ENCODE data around the gene RMND5B. TPM values are rescaled to one million over a fixed set of nuclear protein-coding genes. Genes with fewer than 3 reads are reported as not detected.
"Not testable (repeated sequence)": the region's sequence is repeated elsewhere in the genome, so short reads cannot be mapped to it uniquely, and the experiment has no call there.

Gene RMND5B
- total RNA-seq, 1 experiment from 2014 or later: 37.0 TPM

DNA sequence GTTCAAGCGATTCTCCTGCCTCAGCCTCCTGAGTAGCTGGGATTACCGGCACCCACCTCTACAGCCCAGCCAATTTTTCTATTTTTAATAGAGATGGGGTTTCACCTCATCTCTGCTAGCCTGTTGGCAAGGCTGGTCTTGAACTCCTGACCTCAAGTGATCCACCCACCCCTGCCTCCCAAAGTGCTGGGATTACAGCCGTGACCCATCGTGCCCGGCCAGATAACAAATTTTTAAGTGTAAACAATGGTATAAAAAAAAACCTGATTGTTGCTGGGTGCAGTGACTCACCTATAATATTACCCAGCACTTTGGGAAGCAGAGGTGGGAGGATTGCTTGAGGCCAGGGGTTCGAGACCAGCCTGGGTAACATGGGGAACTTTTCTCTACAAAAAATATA lies 45.5 kb upstream of the RMND5B start:
- ChIA-PET CTCF (no interaction called here), POLR2A (ENCODE audit: low non-redundant PET) (no interaction called here)
- intact Hi-C loops (cut with micrococcal nuclease; ENCODE audit: unreplicated experiment): no loop called here
- Histone ChIP-seq H3K4me3 (ENCODE audit: low read depth, low read length, poor library complexity, severe bottlenecking) (no peak overlapping the region), H3K36me3 (ENCODE audit: insufficient read depth, low read length, poor library complexity, severe bottlenecking) (no peaks in the 10 kb centered on the region), H3K27me3 (replicated peaks; ENCODE audit: insufficient read depth, low read depth, low read length, poor library complexity) (no peaks in the 10 kb centered on the region), H3K4me1 (ENCODE audit: insufficient read depth, low read length, poor library complexity, severe bottlenecking) (no peaks in the 10 kb centered on the region), H3K27ac (ENCODE audit: low read depth, low read length, poor library complexity, severe bottlenecking) (no peak overlapping the region), H3K9me3 (ENCODE audit: low read depth, low read length, poor library complexity, severe bottlenecking) (no peaks in the 10 kb centered on the region)
- no peak for TF ChIP-seq EZH2 (IDR thresholded peaks at IDR 0.05; ENCODE audit: borderline replicate concordance, low read depth, low read length, poor library complexity, severe bottlenecking)
- TF ChIP-seq, protein P1, sequence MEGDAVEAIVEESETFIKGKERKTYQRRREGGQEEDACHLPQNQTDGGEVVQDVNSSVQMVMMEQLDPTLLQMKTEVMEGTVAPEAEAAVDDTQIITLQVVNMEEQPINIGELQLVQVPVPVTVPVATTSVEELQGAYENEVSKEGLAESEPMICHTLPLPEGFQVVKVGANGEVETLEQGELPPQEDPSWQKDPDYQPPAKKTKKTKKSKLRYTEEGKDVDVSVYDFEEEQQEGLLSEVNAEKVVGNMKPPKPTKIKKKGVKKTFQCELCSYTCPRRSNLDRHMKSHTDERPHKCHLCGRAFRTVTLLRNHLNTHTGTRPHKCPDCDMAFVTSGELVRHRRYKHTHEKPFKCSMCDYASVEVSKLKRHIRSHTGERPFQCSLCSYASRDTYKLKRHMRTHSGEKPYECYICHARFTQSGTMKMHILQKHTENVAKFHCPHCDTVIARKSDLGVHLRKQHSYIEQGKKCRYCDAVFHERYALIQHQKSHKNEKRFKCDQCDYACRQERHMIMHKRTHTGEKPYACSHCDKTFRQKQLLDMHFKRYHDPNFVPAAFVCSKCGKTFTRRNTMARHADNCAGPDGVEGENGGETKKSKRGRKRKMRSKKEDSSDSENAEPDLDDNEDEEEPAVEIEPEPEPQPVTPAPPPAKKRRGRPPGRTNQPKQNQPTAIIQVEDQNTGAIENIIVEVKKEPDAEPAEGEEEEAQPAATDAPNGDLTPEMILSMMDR (conservative IDR thresholded peaks at IDR 0.05; ENCODE audit: low read depth, low read length): no peak
- no peak for DNase-seq (ENCODE audit: low spot score)
- BruUV-seq (replicated peaks): no TSS peak

DNA sequence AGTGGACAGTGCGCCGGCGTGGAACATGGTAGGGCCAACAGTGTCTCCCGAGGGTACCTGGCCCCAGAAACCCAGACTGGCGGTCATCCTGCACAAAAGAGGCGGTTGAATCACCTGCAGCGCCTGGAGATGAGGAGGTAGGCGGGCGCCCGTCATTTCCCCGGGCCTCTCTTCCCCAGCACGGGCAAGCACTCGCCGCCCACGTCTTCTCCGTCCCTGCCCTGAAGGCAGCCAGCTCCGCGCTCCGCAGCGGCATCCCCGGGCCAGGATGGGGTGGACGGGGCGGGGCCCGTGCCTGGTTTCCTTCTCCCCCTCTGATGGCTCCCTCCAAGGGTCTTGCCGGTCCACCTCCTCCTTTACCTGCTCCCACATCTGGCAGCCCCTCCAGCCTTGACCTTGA lies 44.5 kb upstream of the RMND5B start:
- intact Hi-C loops (cut with micrococcal nuclease; ENCODE audit: unreplicated experiment): no loop called here
- BruUV-seq (replicated peaks): no TSS peak
- H3K27me3 ChIP-seq (replicated peaks; ENCODE audit: insufficient read depth, low read depth, low read length, poor library complexity): no peaks in the 10 kb centered on the region
- H3K4me3 ChIP-seq (ENCODE audit: low read depth, low read length, poor library complexity, severe bottlenecking): no peak overlapping the region
- H3K4me1 ChIP-seq (ENCODE audit: insufficient read depth, low read length, poor library complexity, severe bottlenecking): no peaks in the 10 kb centered on the region
- CTCF ChIA-PET: no interaction called here
- no peak for TF ChIP-seq EZH2 (IDR thresholded peaks at IDR 0.05; ENCODE audit: borderline replicate concordance, low read depth, low read length, poor library complexity, severe bottlenecking)
- TF ChIP-seq, protein P1 (conservative IDR thresholded peaks at IDR 0.05; ENCODE audit: low read depth, low read length): no peak
- H3K27ac ChIP-seq (ENCODE audit: low read depth, low read length, poor library complexity, severe bottlenecking): no peak overlapping the region
- H3K36me3 ChIP-seq (ENCODE audit: insufficient read depth, low read length, poor library complexity, severe bottlenecking): no peaks in the 10 kb centered on the region
- no peaks in the 10 kb centered on the region for H3K9me3 ChIP-seq (ENCODE audit: low read depth, low read length, poor library complexity, severe bottlenecking)
- DNase-seq (ENCODE audit: low spot score): no peak
- POLR2A ChIA-PET (ENCODE audit: low non-redundant PET): no interaction called here

DNA sequence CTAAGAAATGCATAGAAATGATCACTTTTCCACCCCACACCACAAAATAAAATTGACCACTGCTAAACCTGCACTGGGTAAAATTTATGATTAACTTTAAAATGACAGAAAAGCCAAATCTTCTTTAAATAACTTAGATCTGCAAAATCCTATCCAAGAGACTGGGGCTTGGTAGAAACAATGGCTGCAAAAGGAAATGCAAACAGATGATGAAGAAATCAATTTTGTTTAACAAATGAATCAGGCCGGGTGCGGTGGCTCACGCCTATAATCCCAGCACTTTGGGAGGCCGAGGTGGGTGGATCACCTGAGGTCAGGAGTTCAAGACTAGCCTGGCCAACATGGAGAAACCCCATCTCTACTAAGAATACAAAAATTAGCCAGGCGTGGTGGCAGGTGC lies 43.6 kb upstream of the RMND5B start:
- DNase-seq (ENCODE audit: low spot score); H3K27me3 ChIP-seq (replicated peaks; ENCODE audit: insufficient read depth, low read depth, low read length, poor library complexity); H3K9me3 ChIP-seq (ENCODE audit: low read depth, low read length, poor library complexity, severe bottlenecking); intact Hi-C loops (cut with micrococcal nuclease; ENCODE audit: unreplicated experiment); CTCF ChIA-PET; H3K27ac ChIP-seq (ENCODE audit: low read depth, low read length, poor library complexity, severe bottlenecking); BruUV-seq (replicated peaks); H3K4me3 ChIP-seq (ENCODE audit: low read depth, low read length, poor library complexity, severe bottlenecking); POLR2A ChIA-PET (ENCODE audit: low non-redundant PET); H3K4me1 ChIP-seq (ENCODE audit: insufficient read depth, low read length, poor library complexity, severe bottlenecking); H3K36me3 ChIP-seq (ENCODE audit: insufficient read depth, low read length, poor library complexity, severe bottlenecking): not testable (repeated sequence)

DNA sequence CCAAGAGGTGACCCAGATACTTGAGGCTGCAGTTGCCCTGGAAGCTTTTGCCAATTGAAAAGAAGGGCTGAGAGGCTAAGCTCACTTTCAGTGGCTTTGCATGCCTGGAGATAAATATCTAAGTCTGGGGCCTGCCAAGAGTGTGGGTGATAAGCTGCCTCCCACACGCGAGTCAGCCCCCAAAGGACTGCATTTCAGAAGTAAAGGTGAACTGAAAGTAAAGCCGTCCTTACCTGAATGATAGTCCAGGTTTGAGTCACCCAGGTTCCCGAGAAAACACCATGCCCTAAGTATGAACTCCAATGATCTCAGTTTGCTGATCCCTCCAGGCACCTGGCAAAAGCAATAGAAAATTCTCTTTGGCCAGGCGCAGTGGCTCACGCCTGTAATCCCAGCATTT lies 40.0 kb upstream of the RMND5B start:
- TF ChIP-seq EZH2 (IDR thresholded peaks at IDR 0.05; ENCODE audit: borderline replicate concordance, low read depth, low read length, poor library complexity, severe bottlenecking): no peak
- no TSS peak for BruUV-seq (replicated peaks)
- Histone ChIP-seq H3K36me3 (ENCODE audit: insufficient read depth, low read length, poor library complexity, severe bottlenecking) (no peaks in the 10 kb centered on the region), H3K4me3 (ENCODE audit: low read depth, low read length, poor library complexity, severe bottlenecking) (no peak overlapping the region), H3K9me3 (ENCODE audit: low read depth, low read length, poor library complexity, severe bottlenecking) (no peaks in the 10 kb centered on the region), H3K4me1 (ENCODE audit: insufficient read depth, low read length, poor library complexity, severe bottlenecking) (no peaks in the 10 kb centered on the region), H3K27me3 (replicated peaks; ENCODE audit: insufficient read depth, low read depth, low read length, poor library complexity) (no peaks in the 10 kb centered on the region), H3K27ac (ENCODE audit: low read depth, low read length, poor library complexity, severe bottlenecking) (no peak overlapping the region)
- intact Hi-C loops (cut with micrococcal nuclease; ENCODE audit: unreplicated experiment): no loop called here
- CTCF ChIA-PET: no interaction called here
- no peak for DNase-seq (ENCODE audit: low spot score)
- POLR2A ChIA-PET (ENCODE audit: low non-redundant PET): interaction anchor here (0.6 kb wide), 1 partner anchor 498 kb away, joined by 3 read pairs; no protein-coding TSS in a partner anchor
